DOHH2 (cell line): ENCODE results near the gene GIT1.

Source experiments
- H3F3A ChIP-seq: fragments of 200-600 bp; sonication (generic), shearing (Covaris generic); 2 replicates; pipeline ENCODE4 v1.6.0; 2016; ENCODE audit warnings: antibody characterized with exemption, mild to moderate bottlenecking; ENCODE audit not compliant: control insufficient read depth, insufficient read depth
- H3K27ac ChIP-seq: fragments of 200-600 bp; sonication (generic); 2 replicates; pipeline ENCODE4 v1.5.1; 2014; ENCODE audit warnings: low read depth, mild to moderate bottlenecking, low read length, moderate library complexity
- H3K27me3 ChIP-seq: fragments of 200-600 bp; sonication (generic); 2 replicates; pipeline ENCODE4 v1.6.1; 2014; ENCODE audit warnings: mild to moderate bottlenecking, low read length, mixed read lengths; ENCODE audit not compliant: control insufficient read depth
- H3K36me3 ChIP-seq: fragments of 200-600 bp; sonication (generic); 2 replicates; pipeline ENCODE4 v1.6.1; 2014; ENCODE audit warnings: mild to moderate bottlenecking, low read length, moderate library complexity, mixed read lengths; ENCODE audit not compliant: control insufficient read depth
- H3K4me1 ChIP-seq: fragments of 200-600 bp; sonication (generic); 2 replicates; pipeline ENCODE4 v1.6.1; 2014; ENCODE audit warnings: mild to moderate bottlenecking, low read length, mixed read lengths; ENCODE audit not compliant: control insufficient read depth
- H3K4me2 ChIP-seq: fragments of 200-600 bp; sonication (generic); 2 replicates; pipeline ENCODE4 v1.6.0; 2014; ENCODE audit warnings: mild to moderate bottlenecking, low read length, moderate library complexity
- H3K4me3 ChIP-seq: fragments of 200-600 bp; sonication (generic); 2 replicates; pipeline ENCODE4 v1.5.1; 2014; ENCODE audit warnings: mild to moderate bottlenecking, low read length, mixed read lengths
- H3K79me2 ChIP-seq: fragments of 200-600 bp; sonication (generic); 2 replicates; pipeline ENCODE4 v1.6.1; 2014; ENCODE audit warnings: mild to moderate bottlenecking, low read length, mixed read lengths; ENCODE audit not compliant: control insufficient read depth
- H3K9me2 ChIP-seq: fragments of 200-600 bp; sonication (generic); replicated peaks from 2 replicates; pipeline ENCODE4 v1.6.1; 2014; ENCODE audit warnings: mild to moderate bottlenecking, low read length, mixed read lengths; ENCODE audit not compliant: control insufficient read depth
- H3K9me3 ChIP-seq: fragments of 200-600 bp; sonication (generic); 2 replicates; pipeline ENCODE4 v1.6.1; 2014; ENCODE audit warnings: antibody characterized with exemption, low read length, mixed read lengths; ENCODE audit not compliant: control insufficient read depth, insufficient read depth
- H4K20me1 ChIP-seq: fragments of 200-600 bp; sonication (generic); 2 replicates; pipeline ENCODE4 v1.6.0; 2014; ENCODE audit warnings: low read depth, mild to moderate bottlenecking, antibody characterized with exemption, low read length, moderate library complexity; ENCODE audit not compliant: control insufficient read depth, insufficient read depth
- EZH2phosphoT487 ChIP-seq: fragments of 200-600 bp; sonication (generic); IDR thresholded peaks from 2 replicates; pipeline ENCODE4 v1.6.1; 2017; ENCODE audit warnings: borderline replicate concordance, mild to moderate bottlenecking, antibody characterized with exemption, low read length, moderate library complexity, mixed read lengths
- TF ChIP-seq, protein P1 (sequence below): fragments of 200-600 bp; sonication (generic); IDR thresholded peaks from one replicate; pipeline ENCODE4 v1.5.1; 2014; ENCODE audit warnings: antibody characterized with exemption, mild to moderate bottlenecking, low read depth, low read length; ENCODE audit not compliant: poor library complexity, severe bottlenecking

Gene GIT1

DNA sequence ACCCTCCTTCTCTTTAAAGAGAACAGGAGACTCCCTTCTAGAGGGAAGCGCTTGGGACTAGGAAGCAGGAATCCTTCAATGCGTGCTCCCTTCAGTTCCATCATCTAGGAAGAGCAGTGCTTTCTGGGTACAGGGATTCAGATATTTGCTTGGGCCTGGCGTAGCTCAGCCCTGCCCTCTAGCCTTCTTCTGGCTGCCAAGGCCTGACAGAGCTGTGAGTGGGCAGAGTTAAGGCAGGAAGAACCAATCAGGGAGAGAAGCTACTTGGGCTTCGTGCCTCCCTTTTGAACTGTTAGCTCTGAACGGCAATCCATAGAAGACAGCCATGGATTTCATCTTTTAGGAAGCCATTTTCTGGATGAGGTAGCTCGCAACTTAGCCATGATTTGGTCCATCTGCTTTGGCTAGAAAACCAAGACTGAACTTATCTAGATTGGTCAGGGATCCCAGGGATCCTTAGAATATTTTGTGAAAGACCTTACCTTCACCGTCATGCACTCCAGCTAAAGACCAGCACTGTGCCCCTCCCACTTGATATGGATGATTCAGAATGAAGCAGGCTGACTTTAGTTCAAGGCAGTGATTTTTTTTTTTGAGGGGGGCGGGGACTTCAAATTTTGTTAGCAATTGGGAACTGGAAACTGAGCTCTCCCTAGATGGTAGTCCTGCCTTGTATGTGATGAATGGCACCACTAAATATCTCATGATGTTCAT lies 35.7 kb upstream of the GIT1 start:
- H3K4me1 ChIP-seq = peaks cover 22% of the 10 kb centered on the region

DNA sequence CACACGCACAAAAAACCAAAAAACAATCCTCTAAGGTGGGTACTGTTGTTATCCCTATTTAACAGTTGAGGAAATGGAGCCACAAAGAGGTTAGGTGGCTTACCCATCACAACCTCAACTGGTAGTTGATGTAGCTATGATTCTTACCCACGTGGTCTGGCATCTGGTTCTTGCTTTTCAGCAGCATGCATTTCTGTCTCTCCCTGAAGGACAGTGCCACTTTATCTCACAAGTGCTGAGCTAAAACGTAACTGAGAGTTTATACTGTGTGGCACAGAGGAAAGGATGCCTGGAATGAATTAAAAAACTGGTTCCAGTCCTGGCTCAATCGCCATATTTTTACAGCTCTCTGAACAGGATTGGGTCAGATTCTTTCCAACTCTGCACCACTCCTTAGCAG lies 35.1 kb upstream of the GIT1 start:
- Histone ChIP-seq H4K20me1 (no peaks in the 10 kb centered on the region), H3K79me2 (no peaks in the 10 kb centered on the region), H3F3A (peaks cover 9% of the 10 kb centered on the region), H3K4me3 (no peak overlapping the region), H3K27ac (no peak overlapping the region), H3K27me3 (no peaks in the 10 kb centered on the region; the same call in 1 of the 2 replicates), H3K4me1 (peaks cover 22% of the 10 kb centered on the region), H3K36me3 (peaks cover 4% of the 10 kb centered on the region; the same call in 1 of the 2 replicates), H3K9me2 (no peaks in the 10 kb centered on the region), H3K4me2 (no peak overlapping the region), H3K9me3 (no peaks in the 10 kb centered on the region)
- no peak for TF ChIP-seq EZH2phosphoT487
- TF ChIP-seq, protein P1, sequence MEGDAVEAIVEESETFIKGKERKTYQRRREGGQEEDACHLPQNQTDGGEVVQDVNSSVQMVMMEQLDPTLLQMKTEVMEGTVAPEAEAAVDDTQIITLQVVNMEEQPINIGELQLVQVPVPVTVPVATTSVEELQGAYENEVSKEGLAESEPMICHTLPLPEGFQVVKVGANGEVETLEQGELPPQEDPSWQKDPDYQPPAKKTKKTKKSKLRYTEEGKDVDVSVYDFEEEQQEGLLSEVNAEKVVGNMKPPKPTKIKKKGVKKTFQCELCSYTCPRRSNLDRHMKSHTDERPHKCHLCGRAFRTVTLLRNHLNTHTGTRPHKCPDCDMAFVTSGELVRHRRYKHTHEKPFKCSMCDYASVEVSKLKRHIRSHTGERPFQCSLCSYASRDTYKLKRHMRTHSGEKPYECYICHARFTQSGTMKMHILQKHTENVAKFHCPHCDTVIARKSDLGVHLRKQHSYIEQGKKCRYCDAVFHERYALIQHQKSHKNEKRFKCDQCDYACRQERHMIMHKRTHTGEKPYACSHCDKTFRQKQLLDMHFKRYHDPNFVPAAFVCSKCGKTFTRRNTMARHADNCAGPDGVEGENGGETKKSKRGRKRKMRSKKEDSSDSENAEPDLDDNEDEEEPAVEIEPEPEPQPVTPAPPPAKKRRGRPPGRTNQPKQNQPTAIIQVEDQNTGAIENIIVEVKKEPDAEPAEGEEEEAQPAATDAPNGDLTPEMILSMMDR = no peak

More for the DNA sequence above, 35.7 kb upstream of the GIT1 start:
- Histone ChIP-seq H3K9me3 (no peaks in the 10 kb centered on the region), H3K9me2 (no peaks in the 10 kb centered on the region), H3K27me3 (no peaks in the 10 kb centered on the region; the same call in 1 of the 2 replicates), H4K20me1 (no peaks in the 10 kb centered on the region), H3K27ac (no peak overlapping the region), H3F3A (peaks cover 6% of the 10 kb centered on the region), H3K4me3 (no peak overlapping the region), H3K79me2 (no peaks in the 10 kb centered on the region), H3K4me2 (no peak overlapping the region), H3K36me3 (peaks cover 4% of the 10 kb centered on the region; the same call in 1 of the 2 replicates)
- no peak for TF ChIP-seq EZH2phosphoT487
- TF ChIP-seq, protein P1 = no peak

- H3K9me3 ChIP-seq = no peaks in the 10 kb centered on the region
- peaks cover 25% of the 10 kb centered on the region for H3K4me1 ChIP-seq
- peak overlapping the region; percentile 82 for H3K4me3 ChIP-seq
- H4K20me1 ChIP-seq = no peaks in the 10 kb centered on the region
- TF ChIP-seq EZH2phosphoT487 = no peak
- TF ChIP-seq, protein P1 = no peak
- no peaks in the 10 kb centered on the region for H3K9me2 ChIP-seq
- H3K27ac ChIP-seq = no peak overlapping the region
- H3F3A ChIP-seq = peaks cover 9% of the 10 kb centered on the region
- peak overlapping the region; percentile 87 for H3K4me2 ChIP-seq
- H3K79me2 ChIP-seq = no peaks in the 10 kb centered on the region
- H3K27me3 ChIP-seq = no peaks in the 10 kb centered on the region; the same call in 1 of the 2 replicates
- no peaks in the 10 kb centered on the region for H3K36me3 ChIP-seq
Observed at GRCh38 chr17:29623283-29623647, 33.8 kb upstream of the GIT1 start.
